Activated CD4-positive, alpha-beta memory T cell treated with anti-CD3 and anti-CD28 coated beads, Interleukin-2, amount 10 ng/mL, durations not matched to agents 7 days and 5 days (primary cell): ENCODE results near the gene VASP. TPM values are rescaled to one million over a fixed set of nuclear protein-coding genes. Genes with fewer than 3 reads are reported as not detected.

Experiments
- CTCF ChIA-PET: fragments of 350-600 bp; sonication (Branson Sonifier 250); formaldehyde crosslinking; loops from one replicate; lab custom pipeline; 2021; ENCODE audit warnings: antibody characterized with exemption, inconsistent platforms; lab: Charles Lee
- POLR2A ChIA-PET: fragments of 350-600 bp; sonication (Branson Sonifier 250); formaldehyde crosslinking; loops from one replicate; lab custom pipeline; 2021; ENCODE audit warnings: antibody characterized with exemption; lab: Charles Lee
- DNase-seq: peaks from one replicate; pipeline ENCODE4 v3.0.0-alpha.2; 2020
- H3K27ac Mint-ChIP-seq: one replicate; pipeline ENCODE4 v1.8.0; 2021; ENCODE audit warnings: mild to moderate bottlenecking, mixed read lengths
- H3K27me3 Mint-ChIP-seq: one replicate; pipeline ENCODE4 v1.8.0; 2021; ENCODE audit warnings: mixed read lengths
- H3K36me3 Mint-ChIP-seq: one replicate; pipeline ENCODE4 v1.8.0; 2021; ENCODE audit warnings: low read depth, mixed read lengths
- H3K4me1 Mint-ChIP-seq: one replicate; pipeline ENCODE4 v1.8.0; 2021; ENCODE audit warnings: mixed read lengths
- H3K4me3 Mint-ChIP-seq: one replicate; pipeline ENCODE4 v1.8.0; 2021; ENCODE audit warnings: mild to moderate bottlenecking, mixed read lengths
- H3K9me3 Mint-ChIP-seq: one replicate; pipeline ENCODE4 v1.8.0; 2021; ENCODE audit warnings: mixed read lengths
- total RNA-seq, 2 experiments: library from RNA; stranded (reverse); gene quantifications; one replicate each; pipeline ENCODE4 v1.2.3, GENCODE V29; 2021

VASP gene
- total RNA-seq, 2 experiments from 2014 or later, result 224 to 233 TPM

DNA sequence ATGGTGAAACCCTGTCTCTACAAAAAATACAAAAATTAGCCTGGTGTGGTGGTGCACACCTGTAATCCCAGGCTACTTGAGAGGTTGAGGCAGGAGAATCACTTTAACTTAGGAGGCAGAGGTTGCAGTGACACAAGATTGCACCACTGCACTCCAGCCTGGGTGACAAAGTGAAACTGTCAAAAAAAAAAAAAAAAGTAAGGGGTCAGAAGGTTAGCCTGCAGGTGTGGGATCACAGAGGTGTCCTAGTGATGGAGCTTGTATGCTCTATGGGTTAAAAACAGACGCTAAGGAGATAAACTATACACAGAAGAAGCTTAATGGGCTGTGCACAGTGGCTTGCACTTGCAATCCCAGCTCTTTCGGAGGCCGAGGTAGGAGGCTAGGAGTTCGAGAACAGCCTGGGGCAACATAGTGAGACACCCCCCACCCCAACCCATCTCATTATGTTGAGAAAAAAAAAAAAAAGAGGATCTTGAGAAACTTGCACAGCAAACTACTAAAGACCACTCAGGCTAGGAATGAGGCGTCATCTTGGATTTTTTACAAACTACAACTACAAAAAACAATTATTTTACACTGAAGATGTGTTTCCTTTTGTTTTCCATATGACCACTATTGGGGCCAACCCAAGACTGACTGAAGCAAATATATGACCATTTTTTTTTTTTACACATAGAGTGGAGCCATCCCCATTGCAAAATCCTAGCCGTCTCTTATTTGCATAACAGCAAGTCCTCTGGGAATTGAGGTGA is 31.6 kb upstream of the VASP start:
- Mint-ChIP-seq H3K4me1 (peaks cover 44% of the 10 kb centered on the region), H3K36me3 (no peaks in the 10 kb centered on the region), H3K27ac (no peak overlapping the region), H3K27me3 (peaks cover 23% of the 10 kb centered on the region), H3K4me3 (no peak overlapping the region), H3K9me3 (no peaks in the 10 kb centered on the region)
- DNase-seq, result no peak
- ChIA-PET CTCF (interaction anchor here (0.6 to 9.3 kb wide), 3 partner anchors 10 to 36 kb away, joined by 5 to 311 read pairs (median 5); no protein-coding TSS in a partner anchor), POLR2A (interaction anchor here (1.0 kb wide), 1 partner anchor 36 kb away, joined by 3 read pairs; no protein-coding TSS in a partner anchor)

DNA sequence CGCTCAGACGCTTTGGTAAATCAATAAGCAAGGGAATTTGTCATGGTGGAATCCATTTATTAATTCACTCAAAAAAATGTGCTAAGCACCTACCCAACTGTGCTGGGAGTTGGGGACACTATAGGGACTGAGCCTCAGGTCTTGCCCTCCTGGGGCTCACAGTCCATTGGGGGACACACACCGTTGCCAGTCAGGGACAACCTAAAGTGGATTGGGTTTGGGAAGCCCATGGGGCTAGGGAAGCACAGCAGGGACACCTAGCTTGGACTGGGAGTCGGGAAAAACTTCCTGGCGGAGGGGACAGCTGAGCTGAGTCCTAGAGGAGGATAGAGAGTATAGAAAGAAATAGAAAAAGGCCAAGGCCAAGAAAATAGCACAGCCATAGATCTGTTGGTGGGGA is 31.0 kb upstream of the VASP start:
- no peak for DNase-seq
- CTCF ChIA-PET, result interaction anchor here (0.6 to 9.3 kb wide), 3 partner anchors 8 to 37 kb away, joined by 5 to 311 read pairs (median 77); partner anchors contain the start of gene FOSB
- no peak overlapping the region for H3K4me3 Mint-ChIP-seq
- H3K27me3 Mint-ChIP-seq, result peaks cover 23% of the 10 kb centered on the region
- H3K36me3 Mint-ChIP-seq, result no peaks in the 10 kb centered on the region
- POLR2A ChIA-PET, result interaction anchor here (3.3 kb wide), 1 partner anchor 36 kb away, joined by 73 read pairs; no protein-coding TSS in a partner anchor
- H3K9me3 Mint-ChIP-seq, result no peaks in the 10 kb centered on the region
- H3K4me1 Mint-ChIP-seq, result peaks cover 44% of the 10 kb centered on the region
- peak overlapping the region; percentile 8 for H3K27ac Mint-ChIP-seq

DNA sequence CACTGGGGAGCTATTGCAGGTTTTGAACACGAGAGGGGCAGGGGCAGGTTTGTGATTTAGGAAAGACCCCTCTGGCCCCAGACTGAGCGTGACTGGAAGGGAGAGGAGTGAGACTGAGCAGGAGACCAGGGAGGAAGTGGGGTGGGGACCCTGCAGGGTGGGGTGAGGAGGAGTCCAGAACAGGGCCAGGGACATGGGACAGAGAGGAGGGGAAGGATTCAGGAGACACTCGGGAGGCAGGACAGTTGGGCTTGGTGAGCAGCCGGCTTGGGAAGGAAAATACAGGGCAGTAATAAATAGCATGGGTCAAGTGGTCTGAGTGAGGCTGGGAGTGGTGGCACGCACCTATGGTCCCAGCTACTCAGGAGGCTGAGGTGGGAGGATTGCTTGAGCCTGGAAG is 30.1 kb upstream of the VASP start:
- no peak for DNase-seq
- H3K27me3 Mint-ChIP-seq, result peaks cover 18% of the 10 kb centered on the region
- no peaks in the 10 kb centered on the region for H3K9me3 Mint-ChIP-seq
- peak overlapping the region; percentile 41 for H3K27ac Mint-ChIP-seq
- peaks cover 44% of the 10 kb centered on the region for H3K4me1 Mint-ChIP-seq
- H3K36me3 Mint-ChIP-seq, result no peaks in the 10 kb centered on the region
- H3K4me3 Mint-ChIP-seq, result peak overlapping the region; percentile 45
- ChIA-PET CTCF (interaction anchor here (0.6 to 9.3 kb wide), 5 partner anchors 8 to 38 kb away, joined by 3 to 311 read pairs (median 16); partner anchors contain the start of gene FOSB), POLR2A (interaction anchor here (1.0 to 3.3 kb wide), 3 partner anchors 8 to 40 kb away, joined by 4 to 73 read pairs (median 5); no protein-coding TSS in a partner anchor)

DNA sequence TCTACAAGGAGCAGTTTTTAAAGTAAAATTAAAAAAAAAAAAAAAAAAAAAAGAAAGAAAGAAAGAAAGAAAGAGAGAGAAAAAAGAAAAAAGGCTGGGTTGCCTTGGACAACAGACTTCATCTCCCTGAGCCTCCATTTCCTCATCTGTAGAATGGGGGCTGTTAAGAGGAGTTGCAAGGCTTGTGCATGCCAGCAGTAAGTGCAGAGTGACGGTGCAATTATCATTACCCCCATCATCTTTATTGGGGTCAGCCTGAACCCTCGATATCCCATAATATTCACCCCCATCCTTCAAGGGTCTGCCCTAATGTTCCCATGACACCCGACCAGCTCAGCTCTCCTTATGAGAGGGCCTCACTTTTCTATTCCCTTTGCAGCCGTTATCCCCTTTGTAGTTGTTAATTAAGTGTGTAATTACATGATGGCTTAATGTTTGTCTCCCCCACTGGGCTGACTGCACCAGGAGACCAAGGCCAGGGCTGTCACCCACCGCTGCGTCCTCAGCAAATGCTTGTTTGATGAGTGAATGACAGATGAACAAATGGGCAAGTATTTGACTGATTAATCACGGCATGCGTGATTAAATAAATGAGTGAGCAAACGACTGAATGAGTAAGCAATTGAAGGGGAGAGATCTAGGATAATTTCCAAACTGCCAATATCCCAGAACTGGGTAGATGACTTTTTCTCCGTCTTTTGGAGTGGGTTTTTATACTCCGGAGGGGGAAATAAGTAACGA is 29.4 kb upstream of the VASP start:
- peak overlapping the region; percentile 61 for H3K4me3 Mint-ChIP-seq
- H3K27me3 Mint-ChIP-seq, result peaks cover 12% of the 10 kb centered on the region
- H3K9me3 Mint-ChIP-seq, result no peaks in the 10 kb centered on the region
- no peak for DNase-seq
- ChIA-PET CTCF (interaction anchor here (0.6 to 9.3 kb wide), 34 partner anchors 9 to 516 kb away, joined by 3 to 311 read pairs (median 6); partner anchors contain the start of genes FOSB, KLC3, PPP1R13L and PPP1R37), POLR2A (interaction anchor here (1.0 to 3.3 kb wide), 14 partner anchors 9 to 225 kb away, joined by 3 to 73 read pairs (median 6); partner anchors contain the start of genes FOSB, POLR1G and PPP1R13L)
- peaks cover 41% of the 10 kb centered on the region for H3K4me1 Mint-ChIP-seq
- no peaks in the 10 kb centered on the region for H3K36me3 Mint-ChIP-seq
- H3K27ac Mint-ChIP-seq, result peak overlapping the region; percentile 94

DNA sequence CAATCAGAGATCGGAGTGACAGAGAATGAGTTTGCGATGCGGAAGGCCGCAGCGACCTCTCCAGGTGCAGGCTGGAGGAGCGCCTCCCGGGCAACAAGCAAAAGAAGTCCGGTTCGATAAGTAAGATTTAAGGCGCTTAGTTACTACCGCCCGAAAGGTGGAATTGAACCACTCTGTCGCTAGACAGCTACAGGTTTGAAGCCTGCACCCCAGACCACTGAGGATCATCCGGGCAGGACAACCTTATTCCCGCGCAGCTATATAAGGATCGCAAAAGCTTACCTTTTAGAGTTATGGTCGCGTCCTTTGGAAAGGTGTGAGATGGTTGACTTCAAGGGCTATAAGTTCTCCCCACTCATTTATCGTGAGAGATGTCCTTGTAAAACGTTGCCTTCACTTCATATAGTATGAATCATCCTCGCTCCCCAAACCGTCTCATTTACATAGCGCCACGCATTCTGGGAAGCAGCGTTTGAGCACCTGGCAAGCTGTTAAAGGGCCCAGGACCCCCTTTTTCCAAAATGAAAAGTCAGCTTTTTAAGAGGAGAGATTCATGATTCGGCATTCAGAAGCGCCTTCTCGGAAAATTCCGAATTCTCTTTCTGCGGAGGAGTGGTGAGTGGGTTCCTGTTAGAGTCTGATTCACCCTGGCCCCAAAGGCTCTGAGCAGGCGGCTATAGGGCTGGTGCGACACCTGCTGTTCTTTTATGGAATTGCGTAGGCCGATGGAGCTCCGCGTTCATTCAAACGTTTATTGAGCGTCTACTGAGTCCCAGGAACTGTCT is 28.6 kb upstream of the VASP start:
- Mint-ChIP-seq H3K4me3 (peak overlapping the region; percentile 61), H3K9me3 (no peaks in the 10 kb centered on the region), H3K27me3 (peaks cover 10% of the 10 kb centered on the region), H3K27ac (peak overlapping the region; percentile 94), H3K36me3 (no peaks in the 10 kb centered on the region), H3K4me1 (peaks cover 41% of the 10 kb centered on the region)
- POLR2A ChIA-PET, result interaction anchor here (0.7 to 3.3 kb wide), 15 partner anchors 10 to 226 kb away, joined by 3 to 73 read pairs (median 6); partner anchors contain the start of genes FOSB, POLR1G and PPP1R13L
- CTCF ChIA-PET, result interaction anchor here (0.6 to 9.3 kb wide), 45 partner anchors 8 to 516 kb away, joined by 3 to 311 read pairs (median 5); partner anchors contain the start of genes BLOC1S3, EML2, ERCC1 and FOSB
- peak; percentile 94 for DNase-seq

DNA sequence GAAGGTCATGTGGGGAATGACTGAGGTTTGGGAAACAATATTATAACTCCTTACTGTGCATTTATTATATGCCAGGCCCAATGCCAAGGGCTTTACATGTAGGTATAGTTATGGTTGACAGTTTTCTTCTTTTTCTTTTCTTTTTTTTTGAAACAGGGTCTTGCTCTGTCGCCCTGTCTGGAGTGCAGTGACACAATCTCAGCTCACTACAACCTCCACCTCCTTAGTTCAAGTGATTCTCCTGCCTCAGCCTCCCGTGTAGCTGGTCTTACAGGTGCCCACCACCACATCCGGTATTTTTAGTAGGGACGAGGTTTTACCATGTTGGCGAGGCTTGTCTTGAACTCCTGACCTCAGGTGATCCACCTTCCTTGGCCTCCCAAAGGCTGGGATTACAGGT is 24.2 kb upstream of the VASP start:
- Mint-ChIP-seq H3K27me3 (peaks cover 3% of the 10 kb centered on the region), H3K9me3 (no peaks in the 10 kb centered on the region), H3K27ac (no peak overlapping the region), H3K36me3 (no peaks in the 10 kb centered on the region), H3K4me1 (peaks cover 31% of the 10 kb centered on the region), H3K4me3 (no peak overlapping the region)
- DNase-seq, result no peak
- POLR2A ChIA-PET, result no interaction called here
- CTCF ChIA-PET, result no interaction called here

DNA sequence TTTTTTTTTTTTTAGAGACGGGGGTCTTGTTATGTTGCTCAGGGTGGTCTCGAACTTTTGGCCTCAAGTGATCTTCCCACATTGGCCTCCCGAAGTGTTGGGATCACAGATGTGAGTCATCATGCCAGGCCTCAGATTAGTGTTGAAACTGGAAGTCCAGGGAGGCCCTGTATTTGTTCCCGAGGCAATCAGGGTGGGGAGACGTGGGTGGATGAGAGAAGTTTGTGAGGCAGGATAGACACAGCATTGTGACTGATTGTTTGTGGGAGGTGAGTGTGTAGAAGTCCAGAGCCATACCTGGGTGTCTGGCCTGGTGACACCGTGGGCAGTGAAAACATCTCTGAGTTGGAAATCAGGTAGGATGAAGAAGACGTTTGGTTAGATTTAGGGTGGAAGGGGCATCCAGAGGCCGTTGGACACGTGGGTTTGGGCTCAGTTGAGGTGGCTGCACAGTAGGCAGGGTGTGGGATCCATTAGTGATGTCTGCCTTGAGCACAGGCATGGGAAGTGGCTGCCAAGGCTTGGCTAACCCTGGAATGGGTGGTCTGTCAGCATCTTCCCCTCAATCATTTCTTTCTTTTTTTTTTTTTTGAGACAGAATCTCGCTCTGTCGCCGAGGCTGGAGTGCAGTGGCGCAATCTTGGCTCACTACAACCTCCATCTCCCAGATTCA is 22.9 kb upstream of the VASP start:
- no peaks in the 10 kb centered on the region for H3K36me3 Mint-ChIP-seq
- CTCF ChIA-PET, result interaction anchor here (0.6 to 3.5 kb wide), 30 partner anchors 7 to 209 kb away, joined by 3 to 101 read pairs (median 6); partner anchors contain the start of genes ERCC1, FOSB and RTN2
- POLR2A ChIA-PET, result interaction anchor here (0.6 to 1.8 kb wide), 9 partner anchors 10 to 275 kb away, joined by 3 to 11 read pairs (median 4); partner anchors contain the start of gene OPA3
- H3K27me3 Mint-ChIP-seq, result peaks cover 7% of the 10 kb centered on the region
- H3K4me1 Mint-ChIP-seq, result peaks cover 21% of the 10 kb centered on the region
- H3K4me3 Mint-ChIP-seq, result no peak overlapping the region
- no peaks in the 10 kb centered on the region for H3K9me3 Mint-ChIP-seq
- no peak overlapping the region for H3K27ac Mint-ChIP-seq
- no peak for DNase-seq

DNA sequence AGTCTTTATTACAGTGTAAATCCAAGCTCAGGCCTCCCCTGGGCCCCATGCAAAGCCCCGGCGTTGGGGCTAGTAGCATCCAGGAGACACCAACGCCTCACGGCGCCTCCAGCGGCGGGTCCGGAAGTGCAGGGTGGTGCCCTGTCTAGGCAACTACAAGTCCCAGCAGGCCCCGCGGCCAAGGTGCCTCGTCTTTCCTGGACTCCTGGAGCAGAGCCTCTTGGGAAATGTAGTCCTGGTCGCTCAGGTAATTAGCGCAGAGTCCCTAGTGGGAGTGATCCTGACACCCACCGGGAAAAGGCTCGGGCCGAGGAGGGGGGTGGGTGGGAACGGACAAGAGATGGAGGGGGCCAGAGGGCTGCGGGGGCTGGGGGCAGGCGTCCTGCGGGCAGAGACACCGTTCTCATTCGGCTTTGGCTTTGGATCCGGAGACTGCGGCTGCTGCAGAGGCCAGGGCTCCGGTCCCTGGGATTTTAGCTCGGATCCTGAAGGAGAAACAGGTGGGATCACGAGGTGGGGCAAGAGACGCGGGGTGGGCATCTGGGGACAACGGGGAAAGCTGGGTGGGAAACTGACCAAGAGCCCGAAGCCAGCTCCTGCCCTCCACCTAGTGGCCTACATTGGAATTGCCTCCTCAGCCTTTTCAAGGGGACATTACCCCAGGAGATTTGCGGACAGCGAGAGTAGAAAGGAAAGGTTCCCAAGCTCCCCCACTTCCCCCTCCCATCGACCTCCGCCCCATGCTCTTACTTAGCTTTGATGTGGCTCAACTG is 21.8 kb upstream of the VASP start:
- peaks cover 16% of the 10 kb centered on the region for H3K4me1 Mint-ChIP-seq
- ChIA-PET CTCF (interaction anchor here (0.6 to 3.5 kb wide), 42 partner anchors 8 to 406 kb away, joined by 3 to 101 read pairs (median 5); partner anchors contain the start of genes ERCC1, FOSB, OPA3 and QPCTL), POLR2A (interaction anchor here (0.6 to 1.8 kb wide), 11 partner anchors 11 to 276 kb away, joined by 3 to 11 read pairs (median 4); partner anchors contain the start of gene OPA3)
- peak; percentile 99 for DNase-seq
- H3K27me3 Mint-ChIP-seq, result peaks cover 7% of the 10 kb centered on the region
- no peaks in the 10 kb centered on the region for H3K9me3 Mint-ChIP-seq
- peak overlapping the region; percentile 86 for H3K4me3 Mint-ChIP-seq
- peak overlapping the region; percentile 78 for H3K27ac Mint-ChIP-seq
- no peaks in the 10 kb centered on the region for H3K36me3 Mint-ChIP-seq

DNA sequence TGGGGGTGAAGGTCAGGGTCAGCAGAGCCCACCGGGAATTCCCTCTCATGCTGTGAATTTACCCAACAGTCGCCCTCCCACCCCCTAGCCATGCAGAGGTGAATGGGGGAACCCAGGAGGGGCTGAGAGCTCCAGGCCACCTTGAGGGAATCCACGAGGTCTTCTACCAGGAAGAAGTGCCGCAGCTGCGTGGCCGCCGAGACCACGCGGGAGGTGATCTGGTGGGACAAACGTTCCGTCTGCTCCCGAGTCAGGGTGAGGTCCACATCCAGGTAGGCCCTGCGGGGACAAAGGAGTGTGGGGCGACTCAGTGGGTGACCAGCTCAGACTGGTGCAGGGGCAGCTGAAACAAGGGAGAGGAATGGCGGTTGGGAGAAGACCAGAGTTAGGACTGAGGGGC is 18.6 kb upstream of the VASP start:
- no peaks in the 10 kb centered on the region for H3K9me3 Mint-ChIP-seq
- H3K27ac Mint-ChIP-seq, result no peak overlapping the region
- H3K36me3 Mint-ChIP-seq, result no peaks in the 10 kb centered on the region
- no peak overlapping the region for H3K4me3 Mint-ChIP-seq
- no peak for DNase-seq
- H3K27me3 Mint-ChIP-seq, result peaks cover 14% of the 10 kb centered on the region
- ChIA-PET CTCF (interaction anchor here (3.0 kb wide), 1 partner anchor 10 kb away, joined by 12 read pairs; no protein-coding TSS in a partner anchor), POLR2A (no interaction called here)
- H3K4me1 Mint-ChIP-seq, result peaks cover 24% of the 10 kb centered on the region

DNA sequence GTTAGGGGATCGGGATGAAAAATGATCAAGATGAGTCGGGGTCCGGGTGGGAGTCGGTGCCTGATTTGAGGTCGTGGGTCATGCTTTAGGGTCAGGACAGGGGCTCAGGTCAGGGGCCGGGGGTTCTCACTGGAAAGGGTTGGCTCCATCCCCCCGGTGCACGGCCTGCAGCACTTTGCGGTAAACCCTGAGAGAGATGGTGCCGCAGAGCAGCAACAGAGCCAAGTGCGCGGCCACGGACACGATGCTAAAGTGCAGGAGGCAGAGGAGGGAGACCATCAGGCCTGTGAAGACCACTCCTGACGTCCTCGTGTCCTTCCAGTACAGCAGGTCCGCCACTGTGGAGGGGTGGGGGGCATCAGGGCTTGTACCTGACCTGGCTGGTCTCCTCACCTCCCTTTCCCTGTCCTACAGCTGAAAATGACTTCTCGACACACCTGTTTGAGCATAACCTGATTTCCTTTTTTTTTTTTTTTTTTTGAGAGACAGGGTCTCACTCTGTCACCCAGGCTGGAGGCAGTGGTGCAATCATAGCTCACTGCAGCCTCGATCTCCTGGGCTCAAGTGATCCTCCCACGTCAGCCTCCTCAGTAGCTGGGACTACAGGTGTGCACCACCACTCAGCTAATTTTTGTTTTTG is 17.9 kb upstream of the VASP start:
- no peaks in the 10 kb centered on the region for H3K9me3 Mint-ChIP-seq
- CTCF ChIA-PET, result interaction anchor here (0.9 to 3.0 kb wide), 2 partner anchors 11 to 16 kb away, joined by 5 to 12 read pairs; no protein-coding TSS in a partner anchor
- POLR2A ChIA-PET, result no interaction called here
- H3K4me3 Mint-ChIP-seq, result no peak overlapping the region
- H3K27me3 Mint-ChIP-seq, result peaks cover 18% of the 10 kb centered on the region
- no peak overlapping the region for H3K27ac Mint-ChIP-seq
- peaks cover 23% of the 10 kb centered on the region for H3K4me1 Mint-ChIP-seq
- no peaks in the 10 kb centered on the region for H3K36me3 Mint-ChIP-seq
- DNase-seq, result no peak
